KOPT-K1 (cell line): ENCODE results near the gene ATG5.
A peak's percentile ranks its signal among the peaks of the same experiment; 100 is the strongest.

Experiments
- H3K27ac ChIP-seq: fragments of 200-600 bp; sonication (generic); 2 replicates; pipeline ENCODE4 v1.5.1; 2016; ENCODE audit warnings: antibody characterized with exemption, mild to moderate bottlenecking, low read depth, low read length; ENCODE audit not compliant: poor library complexity, severe bottlenecking
- H3K36me3 ChIP-seq: fragments of 200-600 bp; sonication (generic); 2 replicates; pipeline ENCODE4 v1.5.1; 2017; ENCODE audit warnings: antibody characterized with exemption, mild to moderate bottlenecking, low read length, moderate library complexity; ENCODE audit not compliant: insufficient read depth
- H3K9me3 ChIP-seq: fragments of 200-600 bp; sonication (generic); 2 replicates; pipeline ENCODE4 v1.5.1; 2017; ENCODE audit warnings: antibody characterized with exemption, low read length, mild to moderate bottlenecking; ENCODE audit not compliant: insufficient read depth, poor library complexity, severe bottlenecking

The ATG5 gene

DNA sequence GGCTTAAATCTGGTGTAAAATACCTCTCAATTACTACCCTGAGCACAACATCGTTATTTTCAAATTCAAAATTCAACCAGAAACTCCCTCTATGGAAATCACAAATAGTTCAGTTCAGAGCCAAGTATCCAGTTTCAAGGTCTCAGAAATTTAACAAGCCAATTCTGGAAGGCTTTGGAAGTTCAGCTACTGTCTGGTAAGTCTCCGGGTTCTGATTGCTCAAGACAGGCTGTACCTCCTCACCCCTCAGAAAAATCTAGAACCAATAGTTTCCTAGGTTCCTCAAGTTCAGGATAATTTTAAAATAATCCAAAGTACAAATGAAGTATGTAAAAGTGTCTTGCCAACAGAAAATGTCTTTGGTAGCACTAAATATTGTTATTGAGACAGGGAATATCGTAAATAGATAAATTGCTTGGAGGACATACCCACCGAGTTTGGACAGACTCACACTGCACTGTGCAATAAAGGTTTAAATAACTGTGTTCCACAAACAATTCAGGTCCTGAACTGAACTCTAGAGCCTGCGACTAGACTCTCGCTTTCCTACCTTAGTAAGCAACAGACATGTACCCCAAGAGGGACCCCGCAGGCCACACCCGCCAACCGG, 729 bp downstream of the ATG5 start:
- Histone ChIP-seq H3K9me3 (no peaks in the 10 kb centered on the region), H3K27ac (peak overlapping the region; percentile 84), H3K36me3 (no peaks in the 10 kb centered on the region)

DNA sequence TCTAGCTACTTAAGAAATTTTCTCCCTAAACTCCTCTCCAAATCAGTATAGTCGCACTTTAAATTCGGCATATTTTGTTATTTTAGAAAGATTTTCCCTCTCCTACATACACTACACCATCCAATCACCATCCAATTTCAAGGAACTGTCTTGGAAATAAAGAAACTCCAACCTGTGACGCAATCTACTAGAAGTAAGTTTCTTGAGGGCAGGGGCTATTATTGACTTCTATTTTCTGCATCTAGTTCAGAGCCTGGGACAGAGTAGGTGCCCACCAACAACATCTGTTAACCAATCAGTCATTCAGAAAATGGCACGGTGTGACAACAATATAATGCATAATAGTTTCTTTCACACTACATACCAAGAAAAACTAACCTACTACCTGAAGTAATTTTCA, 3.6 kb downstream of the ATG5 start:
- Histone ChIP-seq H3K9me3 (no peaks in the 10 kb centered on the region), H3K27ac (no peak overlapping the region)

DNA sequence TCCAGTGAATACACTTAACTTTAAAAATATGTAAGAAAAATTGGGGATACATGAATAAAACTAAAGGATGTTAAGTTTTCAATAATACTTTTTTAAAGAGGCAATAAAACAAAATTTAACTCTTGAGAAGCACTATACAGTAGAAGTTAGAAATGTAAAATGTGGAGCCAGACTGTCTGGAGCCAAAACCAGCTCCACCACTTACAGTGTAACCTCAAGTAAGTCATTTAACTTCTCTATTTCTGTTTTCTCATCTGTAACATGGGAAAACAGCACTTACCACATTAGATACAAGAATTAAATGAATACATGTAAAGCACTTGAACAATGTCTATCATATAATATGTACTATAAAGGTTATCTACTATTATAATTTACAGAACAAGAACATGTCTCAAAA, 6.7 kb downstream of the ATG5 start:
- peaks cover 22% of the 10 kb centered on the region for H3K36me3 ChIP-seq
- no peaks in the 10 kb centered on the region for H3K9me3 ChIP-seq
- no peak overlapping the region for H3K27ac ChIP-seq

More for the DNA sequence above, 3.6 kb downstream of the ATG5 start:
- H3K36me3 ChIP-seq, result no peaks in the 10 kb centered on the region

DNA sequence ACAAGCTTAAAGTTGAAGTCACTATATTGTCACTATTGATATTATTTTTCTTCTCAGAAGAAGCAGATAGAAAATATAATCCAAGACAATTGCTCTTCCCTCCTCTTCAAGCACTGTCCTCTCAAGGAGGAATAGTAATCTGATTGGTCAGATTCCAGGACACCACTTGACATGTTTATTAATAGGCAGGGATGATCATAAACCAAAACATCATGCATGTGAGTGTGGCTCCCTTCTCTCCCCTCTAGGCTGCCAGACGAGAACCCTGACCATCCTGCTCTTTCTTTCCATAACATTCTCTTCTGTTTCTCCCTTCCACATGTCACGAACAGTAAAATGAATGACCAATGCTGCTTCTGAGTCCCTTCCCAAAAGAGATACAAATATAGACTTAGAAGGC, 7.5 kb downstream of the ATG5 start:
- Histone ChIP-seq H3K9me3 (no peaks in the 10 kb centered on the region), H3K27ac (no peak overlapping the region), H3K36me3 (peaks cover 30% of the 10 kb centered on the region)

DNA sequence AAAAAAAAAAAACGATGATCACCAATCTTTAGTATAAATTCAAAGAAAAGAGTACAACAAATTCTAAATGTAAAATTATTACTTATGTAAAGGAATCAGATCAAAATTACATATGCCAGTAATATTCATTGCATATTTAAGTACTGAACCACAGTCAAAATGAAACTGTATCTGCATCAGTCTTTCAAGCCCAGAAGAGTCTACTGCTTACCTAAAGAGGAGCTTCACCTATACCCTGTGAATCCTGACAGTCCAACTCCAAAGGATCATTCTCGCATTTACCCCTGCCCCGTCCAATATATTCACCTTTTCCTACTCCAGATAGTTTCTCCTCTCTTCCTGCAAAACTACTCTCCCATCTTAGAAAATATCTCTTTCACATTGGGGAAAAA, 9.2 kb downstream of the ATG5 start:
- Histone ChIP-seq H3K27ac (no peak overlapping the region), H3K9me3 (no peaks in the 10 kb centered on the region), H3K36me3 (peaks cover 47% of the 10 kb centered on the region)

GRCh38 chr6:106315765-106316374, 9.7 kb downstream of the ATG5 start:
- H3K27ac ChIP-seq, result no peak overlapping the region
- H3K9me3 ChIP-seq, result no peaks in the 10 kb centered on the region
- H3K36me3 ChIP-seq, result peaks cover 52% of the 10 kb centered on the region

DNA sequence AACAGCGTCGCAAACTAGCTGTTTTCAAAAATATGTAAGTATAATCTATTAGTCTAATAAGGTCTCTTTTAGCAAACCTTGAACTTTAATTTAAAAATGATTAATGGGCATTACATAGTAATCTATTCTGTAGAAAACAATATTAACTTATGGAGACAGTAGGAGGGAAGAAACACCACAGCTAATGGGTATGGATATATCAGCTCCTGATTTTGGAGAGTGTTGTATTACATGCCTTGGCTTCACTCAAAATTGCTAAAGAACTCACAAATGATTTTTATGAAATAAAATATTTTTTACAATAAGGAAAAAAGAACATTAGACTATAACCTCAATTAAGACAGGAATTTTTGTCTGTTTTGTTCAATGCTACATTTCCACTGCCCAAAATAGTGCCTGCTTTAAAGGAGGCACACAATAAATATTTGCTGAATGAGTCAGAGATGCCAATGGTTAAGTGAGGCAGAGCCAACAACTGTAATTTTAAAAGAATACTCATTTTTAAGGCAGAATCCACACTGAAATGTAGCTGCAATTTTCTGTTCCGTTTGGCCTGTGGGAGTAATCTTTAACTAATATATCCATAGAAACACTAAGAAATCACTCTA, 15.7 kb downstream of the ATG5 start:
- H3K27ac ChIP-seq, result no peak overlapping the region
- H3K36me3 ChIP-seq, result peaks cover 67% of the 10 kb centered on the region

DNA sequence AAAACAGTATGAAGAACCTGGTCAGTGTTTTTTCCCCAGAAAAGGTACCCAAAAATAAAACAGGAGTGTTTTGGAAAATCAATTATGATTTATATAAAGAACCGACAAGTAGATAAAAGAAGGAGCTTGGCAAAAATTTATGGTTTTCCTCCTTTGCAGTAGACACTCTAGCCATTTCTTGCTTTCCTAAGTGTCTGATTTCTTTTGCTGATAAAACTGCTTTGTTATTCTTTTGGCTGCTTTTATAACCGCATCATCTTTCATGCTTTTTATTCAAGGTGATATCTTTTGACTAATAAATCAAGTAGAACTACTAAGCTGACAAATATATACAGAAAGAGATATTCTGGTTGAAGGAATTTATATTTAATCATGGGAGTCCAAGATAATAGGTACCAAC, 16.6 kb downstream of the ATG5 start:
- peaks cover 58% of the 10 kb centered on the region for H3K36me3 ChIP-seq
- H3K27ac ChIP-seq, result no peak overlapping the region
- no peaks in the 10 kb centered on the region for H3K9me3 ChIP-seq

More for the DNA sequence above, 15.7 kb downstream of the ATG5 start:
- no peaks in the 10 kb centered on the region for H3K9me3 ChIP-seq

DNA sequence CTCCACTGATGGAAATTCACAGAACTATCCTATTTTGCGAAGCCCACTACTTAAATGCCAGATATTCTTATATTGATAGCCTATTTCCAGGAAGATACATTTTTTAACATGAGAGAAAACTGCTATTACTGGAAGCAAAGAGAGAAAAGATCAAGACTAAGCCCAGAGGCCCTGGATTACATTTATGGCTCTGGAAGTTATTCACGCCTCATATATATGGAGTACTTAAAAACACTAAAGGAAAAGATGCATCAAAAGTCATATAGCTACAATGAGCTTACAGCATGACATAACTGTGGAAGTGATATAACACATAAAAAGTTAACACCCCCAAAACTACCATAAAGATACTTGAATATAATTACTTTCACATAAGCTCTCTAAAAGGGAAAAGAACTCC, 19.8 kb downstream of the ATG5 start:
- H3K27ac ChIP-seq, result no peak overlapping the region
- H3K36me3 ChIP-seq, result peaks cover 26% of the 10 kb centered on the region
- no peaks in the 10 kb centered on the region for H3K9me3 ChIP-seq

- Histone ChIP-seq H3K9me3 (no peaks in the 10 kb centered on the region), H3K36me3 (no peaks in the 10 kb centered on the region; the same call in 1 of the 2 replicates), H3K27ac (no peak overlapping the region)
These were observed 24.6 kb downstream of the ATG5 start for GRCh38 chr6:106300944-106301343.

- Histone ChIP-seq H3K27ac (no peak overlapping the region), H3K9me3 (no peaks in the 10 kb centered on the region), H3K36me3 (no peaks in the 10 kb centered on the region; the same call in 1 of the 2 replicates)
These were observed 25.4 kb downstream of the ATG5 start for GRCh38 chr6:106300020-106300780.

GRCh38 chr6:106293116-106293515, 32.4 kb downstream of the ATG5 start:
- Histone ChIP-seq H3K9me3 (peaks cover 23% of the 10 kb centered on the region), H3K36me3 (peaks cover 35% of the 10 kb centered on the region), H3K27ac (no peak overlapping the region)

DNA sequence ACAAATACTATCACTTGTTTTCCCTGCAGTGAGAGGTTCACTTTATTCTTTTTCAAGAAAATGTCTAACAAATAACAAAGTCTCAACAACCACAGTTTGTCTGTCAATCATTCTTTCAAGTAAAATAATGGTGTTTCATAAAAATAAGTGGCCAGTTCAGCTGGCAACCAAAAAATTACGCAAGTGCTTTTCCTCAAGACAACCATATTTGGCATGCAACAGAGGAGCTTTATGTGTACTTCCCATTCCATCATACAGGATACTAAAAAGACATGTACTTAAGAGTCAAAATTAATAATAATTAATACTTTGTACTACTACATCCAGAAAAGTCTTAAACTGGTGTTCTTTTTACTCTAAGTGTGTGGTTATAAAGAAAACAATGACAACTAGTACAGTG, 34.6 kb downstream of the ATG5 start:
- Histone ChIP-seq H3K36me3 (peaks cover 35% of the 10 kb centered on the region), H3K9me3 (peaks cover 23% of the 10 kb centered on the region), H3K27ac (no peak overlapping the region)

- no peak overlapping the region for H3K27ac ChIP-seq
- peaks cover 23% of the 10 kb centered on the region for H3K9me3 ChIP-seq
- H3K36me3 ChIP-seq, result peaks cover 35% of the 10 kb centered on the region
These were observed 35.5 kb downstream of the ATG5 start for GRCh38 chr6:106290032-106290431.

- H3K36me3 ChIP-seq, result peaks cover 21% of the 10 kb centered on the region
- no peak overlapping the region for H3K27ac ChIP-seq
- peaks cover 19% of the 10 kb centered on the region for H3K9me3 ChIP-seq
These were observed 38.3 kb downstream of the ATG5 start for GRCh38 chr6:106287215-106287614.
